Gastroesophageal sphincter (tissue), 4 donors: Measurements from ENCODE around the gene ABCC1. TPM values are rescaled to one million over a fixed set of nuclear protein-coding genes. Genes with fewer than 3 reads are reported as not detected.
"Not testable (repeated sequence)": the region's sequence is repeated elsewhere in the genome, so short reads cannot be mapped to it uniquely, and the experiment has no call there.

Source experiments
- ATAC-seq: fragments of 150-250 bp; one replicate; pipeline ENCODE4 v1.9.1; 2016; ENCODE audit warnings: mild to moderate bottlenecking, moderate library complexity
- H3K27ac ChIP-seq, 4 donors: fragments of 200-600 bp; sonication (generic) in 3 of 4; 1 replicate in 3 of 4; 2 replicates in 1 of 4; pipeline ENCODE4 v1.5.1; 2016 to 2019
- H3K27me3 ChIP-seq: fragments of 200-600 bp; sonication (generic); one replicate; pipeline ENCODE4 v1.5.1; 2019
- H3K36me3 ChIP-seq, 2 donors: fragments of 200-600 bp; sonication (generic); one replicate each; pipeline ENCODE4 v1.5.1; 2019; ENCODE audit warnings: control low read depth in 1 of 2
- H3K4me1 ChIP-seq, 3 donors: fragments of 200-600 bp; sonication (generic); 1 replicate in 2 of 3; 2 replicates in 1 of 3; pipeline ENCODE4 v1.5.1; 2016 to 2019; ENCODE audit warnings: control low read depth in 2 of 3
- H3K4me3 ChIP-seq, 2 donors: fragments of 200-600 bp; sonication (generic); one replicate each; pipeline ENCODE4 v1.5.1; 2019; ENCODE audit warnings: mild to moderate bottlenecking in 1 of 2, moderate library complexity in 1 of 2
- H3K9me3 ChIP-seq, 3 donors: fragments of 200-600 bp; sonication (generic); one replicate each; pipeline ENCODE4 v1.5.1; 2017 to 2019; ENCODE audit warnings: control low read depth in 2 of 3
- CTCF ChIP-seq, 4 experiments: fragments of 200-600 bp in 2 of 4; fragments of 450-650 bp in 2 of 4; sonication (generic) in 1 of 4; IDR thresholded peaks; one replicate each; pipeline ENCODE4 v1.5.1; 2017 to 2019; ENCODE audit warnings: antibody characterized with exemption in 4 of 4, mild to moderate bottlenecking in 2 of 4, moderate library complexity in 2 of 4
- EP300 ChIP-seq: sonication (generic); formaldehyde crosslinking; IDR thresholded peaks from one replicate; pipeline ENCODE4 v1.6.1; 2017; ENCODE audit warnings: antibody characterized with exemption, mild to moderate bottlenecking
- POLR2A ChIP-seq, 2 donors: fragments of 450-650 bp; IDR thresholded peaks; one replicate each; pipeline ENCODE4 v1.6.1; 2017; ENCODE audit warnings: antibody characterized with exemption in 2 of 2, mild to moderate bottlenecking in 2 of 2, moderate library complexity in 1 of 2
- POLR2AphosphoS5 ChIP-seq: sonication (generic); formaldehyde crosslinking; IDR thresholded peaks from one replicate; pipeline ENCODE4 v1.6.1; 2017; ENCODE audit warnings: antibody characterized with exemption
- WGBS, 2 donors: methylation state at CpG; one replicate each; pipeline ENCODE4 v1.1.5; 2018; ENCODE audit warnings: low coverage in 1 of 2; 5-methylcytosine and 5-hydroxymethylcytosine counted together
- total RNA-seq, 4 donors: library from RNA; depleted of rRNA; stranded (reverse); fragments of >200 nt; gene quantifications; one replicate each; pipeline ENCODE4 v1.1.0, GENCODE V29; 2016

ABCC1 gene
- total RNA-seq, 4 donors from 2014 or later = 50.8 to 122 (median 63.1) TPM

GRCh38 chr16:15907863-15908478 is 41.4 kb upstream of the ABCC1 start:
- ATAC-seq = no peak

GRCh38 chr16:15911198-15911597 is 38.2 kb upstream of the ABCC1 start:
- 96 to 97% methylated on average over 3 of the region's 3 CpGs for WGBS, 2 donors
- Histone ChIP-seq H3K27me3 (no peaks in the 10 kb centered on the region), H3K9me3 (no peaks in the 10 kb centered on the region), H3K4me3 (no peak overlapping the region), H3K36me3 (no peaks in the 10 kb centered on the region), H3K27ac (no peak overlapping the region), H3K4me1 (no peaks in the 10 kb centered on the region)
- TF ChIP-seq CTCF (IDR thresholded peaks at IDR 0.05) (no peak), EP300 (no peak), POLR2AphosphoS5 (no peak), POLR2A (IDR thresholded peaks at IDR 0.05) (no peak)
- no peak for ATAC-seq

More at GRCh38 chr16:15907863-15908478, 41.4 kb upstream of the ABCC1 start:
- no peak for TF ChIP-seq CTCF (IDR thresholded peaks at IDR 0.05)
- TF ChIP-seq POLR2A (IDR thresholded peaks at IDR 0.05) = no peak
- TF ChIP-seq EP300 = no peak
- no peak for TF ChIP-seq POLR2AphosphoS5
- Histone ChIP-seq H3K36me3 (no peaks in the 10 kb centered on the region), H3K9me3 (no peaks in the 10 kb centered on the region), H3K27me3 (no peaks in the 10 kb centered on the region), H3K27ac (no peak overlapping the region), H3K4me1 (no peaks in the 10 kb centered on the region), H3K4me3 (no peak overlapping the region)
- WGBS, 2 donors = 89 to 95% methylated on average over 3 to 6 of the region's 7 CpGs

- Histone ChIP-seq H3K4me3 (no peak overlapping the region), H3K36me3 (no peaks in the 10 kb centered on the region), H3K4me1 (no peaks in the 10 kb centered on the region), H3K9me3 (no peaks in the 10 kb centered on the region), H3K27ac (no peak overlapping the region), H3K27me3 (no peaks in the 10 kb centered on the region)
- TF ChIP-seq CTCF (IDR thresholded peaks at IDR 0.05) = no peak
- no peak for TF ChIP-seq POLR2A (IDR thresholded peaks at IDR 0.05)
- no peak for ATAC-seq
- 73 to 93% methylated on average over 3 to 7 of the region's 7 CpGs for WGBS, 2 donors
Measured at GRCh38 chr16:15913046-15913698, 36.2 kb upstream of the ABCC1 start.

GRCh38 chr16:15915555-15916081 is 33.8 kb upstream of the ABCC1 start:
- WGBS, 2 donors = 43 to 70% methylated on average over 2 to 5 of the region's 5 CpGs
- Histone ChIP-seq H3K27me3 (no peaks in the 10 kb centered on the region), H3K36me3 (no peaks in the 10 kb centered on the region), H3K9me3 (no peaks in the 10 kb centered on the region), H3K4me3 (no peak overlapping the region), H3K27ac (no peak overlapping the region), H3K4me1 (no peaks in the 10 kb centered on the region)
- TF ChIP-seq POLR2AphosphoS5 = no peak
- no peak for TF ChIP-seq EP300
- no peak for TF ChIP-seq CTCF (IDR thresholded peaks at IDR 0.05)
- no peak for TF ChIP-seq POLR2A (IDR thresholded peaks at IDR 0.05)
- no peak for ATAC-seq

DNA sequence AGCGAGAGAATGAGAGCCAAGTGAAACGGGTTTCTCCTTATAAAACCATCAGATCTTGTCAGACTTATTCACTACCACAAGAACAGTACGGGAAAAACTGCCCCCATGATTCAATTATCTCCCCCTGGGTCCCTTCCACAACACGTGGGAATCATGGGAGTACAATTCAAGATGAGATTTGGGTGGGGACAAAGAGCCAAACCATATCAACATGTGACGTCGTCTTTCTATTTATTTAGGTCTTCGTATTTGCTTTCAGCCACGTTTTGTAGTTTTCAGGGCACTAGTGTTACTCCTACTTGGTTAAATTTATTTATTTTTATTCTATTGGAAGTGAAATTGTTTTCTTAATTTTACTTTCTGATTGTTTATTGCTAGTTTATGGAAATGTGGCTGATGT is 33.1 kb upstream of the ABCC1 start:
- ATAC-seq = no peak
- H3K27me3 ChIP-seq = no peaks in the 10 kb centered on the region
- 80 to 81% methylated on average over 8 of the region's 8 CpGs for WGBS, 2 donors

DNA sequence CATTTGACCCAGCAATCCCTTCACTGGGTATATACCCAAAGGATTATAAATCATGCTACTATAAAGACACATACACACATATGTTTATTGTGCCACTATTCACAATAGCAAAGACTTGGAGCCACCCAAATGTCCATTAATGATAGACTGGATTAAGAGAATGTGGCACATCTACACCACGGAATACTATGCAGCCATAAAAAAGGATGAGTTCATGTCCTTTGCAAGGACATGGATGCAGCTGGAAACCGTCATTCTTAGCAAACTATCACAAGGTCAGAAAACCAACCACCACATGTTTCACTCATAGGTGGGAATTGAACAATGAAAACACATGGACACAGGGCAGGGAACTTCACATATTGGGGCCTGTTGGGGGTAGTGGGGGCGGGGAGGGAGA is 31.1 kb upstream of the ABCC1 start:
- not testable (repeated sequence) for H3K4me3 ChIP-seq, H3K9me3 ChIP-seq, H3K4me1 ChIP-seq, H3K27ac ChIP-seq, H3K27me3 ChIP-seq, H3K36me3 ChIP-seq, ATAC-seq
- 72 to 81% methylated on average over 2 to 3 of the region's 3 CpGs for WGBS, 2 donors

More for the DNA sequence above, 33.1 kb upstream of the ABCC1 start:
- Histone ChIP-seq H3K4me1 (no peaks in the 10 kb centered on the region), H3K36me3 (no peaks in the 10 kb centered on the region), H3K4me3 (no peak overlapping the region), H3K27ac (no peak overlapping the region), H3K9me3 (no peaks in the 10 kb centered on the region)
- TF ChIP-seq POLR2AphosphoS5 (no peak), EP300 (no peak), POLR2A (IDR thresholded peaks at IDR 0.05) (no peak), CTCF (IDR thresholded peaks at IDR 0.05) (no peak)
